LNCAP (cell line): ENCODE results near the gene HBE1.

Experiments
- CTCF ChIP-seq: fragments of 450-650 bp; IDR thresholded peaks from 2 replicates; pipeline ENCODE4 v1.5.1; 2017; ENCODE audit warnings: mild to moderate bottlenecking

The HBE1 gene

GRCh38 chr11:5283086-5283485, 13.3 kb upstream of the HBE1 start:
- TF ChIP-seq CTCF, result no peak

- no peak for TF ChIP-seq CTCF
These were observed 12.9 kb upstream of the HBE1 start for GRCh38 chr11:5282628-5283027.

- TF ChIP-seq CTCF, result no peak
These were observed 11.9 kb upstream of the HBE1 start for GRCh38 chr11:5281596-5281995.

GRCh38 chr11:5280582-5281102, 10.9 kb upstream of the HBE1 start:
- TF ChIP-seq CTCF, result no peak

GRCh38 chr11:5279471-5280090, 9.8 kb upstream of the HBE1 start:
- TF ChIP-seq CTCF, result no peak

- no peak for TF ChIP-seq CTCF
These were observed 8.2 kb upstream of the HBE1 start for GRCh38 chr11:5277807-5278382.

- TF ChIP-seq CTCF, result no peak
These were observed 7.0 kb upstream of the HBE1 start for GRCh38 chr11:5276697-5277096.
